NCI-H146 treated with DMSO at 0.1 percent for 48 hours (cell line): ENCODE data around the gene RPS21.
A peak's percentile ranks its signal among the peaks of the same experiment; 100 is the strongest.

Experiments used
- DNase-seq: peaks from one replicate; lab custom pipeline; 2025; ENCODE audit not compliant: unreplicated experiment; lab: John Stamatoyannopoulos, UW

RPS21 gene

GRCh38 chr20:62377064-62377461, 9.8 kb upstream of the RPS21 start:
- DNase-seq: no peak

GRCh38 chr20:62377615-62378178, 9.2 kb upstream of the RPS21 start:
- no peak for DNase-seq

- DNase-seq: no peak
These were observed 8.7 kb upstream of the RPS21 start for GRCh38 chr20:62378215-62378614.

GRCh38 chr20:62381202-62381797, 5.6 kb upstream of the RPS21 start:
- DNase-seq: no peak

DNA sequence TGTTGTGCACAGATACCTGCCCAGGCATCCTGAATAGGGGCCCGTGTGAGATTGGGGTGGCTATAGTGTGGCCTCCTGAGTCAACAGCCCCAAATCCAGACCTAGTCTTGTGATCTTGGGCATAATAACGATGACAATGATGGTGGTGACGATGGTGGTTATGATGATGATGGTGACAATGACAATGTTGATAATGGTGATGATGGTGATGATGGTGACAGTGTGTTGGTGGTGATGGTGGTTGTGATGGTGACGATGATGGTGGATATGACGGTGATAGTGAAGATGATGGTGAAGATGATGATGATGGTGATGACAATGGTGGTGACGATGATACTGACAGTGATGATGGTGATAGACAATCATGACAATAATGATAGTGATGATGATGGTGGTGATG, 5.1 kb upstream of the RPS21 start:
- no peak for DNase-seq

- peak; percentile 76 for DNase-seq
These were observed 4.4 kb upstream of the RPS21 start for GRCh38 chr20:62382306-62383198.

- no peak for DNase-seq
These were observed 463 bp downstream of the RPS21 start for GRCh38 chr20:62387219-62387913.

- no peak for DNase-seq
These were observed 1.2 kb downstream of the RPS21 start for GRCh38 chr20:62387933-62388635.

DNA sequence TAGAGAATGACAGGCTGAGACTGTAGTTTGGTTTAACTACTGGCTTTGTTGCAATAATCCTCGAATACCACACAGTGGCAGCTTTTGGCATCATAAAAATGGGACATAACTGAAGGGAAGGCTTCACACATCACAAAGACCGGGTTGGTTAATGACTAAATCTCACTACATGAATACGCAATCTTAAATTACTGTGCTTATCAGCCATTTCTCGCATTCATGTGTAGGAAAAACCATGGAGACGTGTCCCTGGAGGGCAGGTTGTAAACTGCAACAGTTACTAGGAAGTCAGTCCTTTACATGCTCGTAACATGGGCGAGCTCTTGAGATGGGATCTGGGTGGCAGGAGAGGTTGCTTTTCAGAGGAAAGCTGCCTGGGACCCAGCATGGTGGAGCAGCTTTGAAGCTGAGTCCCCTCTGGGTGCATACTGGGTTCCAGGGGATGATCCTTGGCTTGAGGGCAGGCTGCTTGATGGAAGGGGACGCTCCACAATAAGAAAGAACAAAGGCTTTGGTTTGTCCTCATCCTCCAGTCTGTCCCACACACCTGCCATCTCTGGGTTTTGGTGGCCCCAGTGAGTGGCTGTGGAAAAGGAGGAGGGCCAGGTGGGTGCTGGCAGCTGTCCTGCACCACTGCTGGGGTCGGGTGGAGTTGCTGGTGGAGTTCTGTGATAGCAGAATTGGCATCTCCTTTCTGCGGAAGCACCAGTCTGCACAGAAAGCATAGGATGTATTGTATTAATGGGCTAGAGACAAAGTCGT, 2.1 kb downstream of the RPS21 start:
- no peak for DNase-seq

- DNase-seq: no peak
These were observed 2.7 kb downstream of the RPS21 start for GRCh38 chr20:62389601-62390087.

GRCh38 chr20:62390317-62391164, 3.6 kb downstream of the RPS21 start:
- no peak for DNase-seq

GRCh38 chr20:62391165-62392076, 4.5 kb downstream of the RPS21 start:
- DNase-seq: no peak

- no peak for DNase-seq
These were observed 5.1 kb downstream of the RPS21 start for GRCh38 chr20:62392077-62392418.

DNA sequence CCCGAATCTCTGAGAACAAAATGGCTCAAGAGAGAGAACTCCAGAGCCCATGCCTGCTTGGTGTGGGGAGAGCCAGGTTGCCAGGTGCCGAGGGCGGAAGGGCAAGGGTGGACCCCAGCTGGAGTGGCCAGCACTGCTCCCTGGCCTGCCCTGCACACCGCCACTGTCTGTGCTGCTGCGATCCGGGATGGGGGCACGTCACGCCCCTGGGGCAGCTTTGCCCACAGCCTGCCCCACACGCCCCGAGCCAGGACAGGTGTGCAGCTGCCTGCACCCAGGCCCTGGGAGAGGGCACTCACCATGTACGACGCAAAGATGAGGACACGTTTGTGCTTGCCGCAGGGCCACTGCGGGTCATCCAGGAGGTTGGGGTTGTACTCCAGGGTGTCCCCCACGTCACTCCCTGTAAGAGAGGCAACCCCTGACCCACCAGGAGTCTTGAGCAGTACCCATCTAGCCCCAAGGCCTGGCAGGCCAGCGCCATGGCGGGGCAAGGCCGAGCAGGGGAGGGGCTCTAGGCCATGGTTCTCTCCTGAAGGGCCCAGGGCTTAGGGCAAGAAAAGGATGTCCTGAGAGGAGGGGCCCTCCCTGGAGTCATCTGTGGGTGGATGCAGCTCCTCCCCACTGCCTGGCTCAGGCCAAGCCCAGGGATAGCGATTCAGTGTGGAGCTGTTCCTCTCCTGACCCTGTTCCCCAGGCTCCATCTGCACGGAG, 5.9 kb downstream of the RPS21 start:
- no peak for DNase-seq

DNA sequence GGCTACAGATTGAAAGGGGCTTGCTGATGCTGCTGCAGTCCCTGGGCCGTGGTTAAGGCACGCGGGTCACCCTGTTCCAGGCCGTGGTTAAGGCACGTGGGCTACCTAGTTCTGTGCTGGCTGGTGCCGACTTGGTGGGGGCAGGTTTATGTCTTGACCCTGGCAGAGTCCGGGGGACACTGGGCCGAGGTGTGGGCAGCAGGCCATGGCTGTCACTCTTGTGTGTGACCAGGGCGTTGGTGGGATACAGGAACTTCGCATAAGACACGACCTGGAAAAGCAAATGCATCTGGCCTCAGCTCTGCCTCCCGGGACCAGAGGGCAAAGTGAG, 6.4 kb downstream of the RPS21 start:
- no peak for DNase-seq

GRCh38 chr20:62393830-62394229, 6.9 kb downstream of the RPS21 start:
- DNase-seq: no peak
